ENCODE data around the gene SH3D21.

DNA sequence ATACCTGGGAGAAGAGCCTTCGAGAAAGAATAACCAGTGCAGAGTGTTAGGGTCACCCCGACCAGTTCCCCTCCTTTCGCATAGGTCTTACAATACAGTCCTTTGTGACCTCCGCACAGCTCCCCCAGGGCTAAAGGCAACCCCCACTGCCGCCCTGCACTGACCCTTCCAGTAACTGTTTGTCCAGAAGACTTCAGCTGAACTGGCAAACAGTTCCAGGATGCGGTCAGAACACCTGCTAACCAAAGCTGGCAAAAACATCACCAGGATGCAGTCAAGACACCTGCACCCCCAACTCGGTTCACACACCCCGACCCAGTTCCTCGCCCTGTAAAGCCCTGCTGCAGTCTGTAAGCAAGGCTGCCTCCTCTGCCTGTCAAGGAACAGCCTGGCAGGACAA is 23.6 kb downstream of the SH3D21 start:
- TF ChIP-seq POLR2A (IDR thresholded peaks at IDR 0.05; ENCODE audit: low read depth, low read length) (no peak), JUNB (IDR thresholded peaks at IDR 0.05) (no peak), CTCF (IDR thresholded peaks at IDR 0.05 in 2 of 3, conservative IDR thresholded peaks at IDR 0.05 in 1 of 3; ENCODE audit: control insufficient read depth in 2 of 3, extremely low read depth in 1 of 3, insufficient read depth in 1 of 3, low read depth in 3 of 3, low read length in 3 of 3) (no peak), RAD21 (IDR thresholded peaks at IDR 0.05; ENCODE audit: insufficient read depth, low read depth, low read length) (no peak), YY1 (IDR thresholded peaks at IDR 0.05; ENCODE audit: low read depth, low read length) (no peak), RAD51 (IDR thresholded peaks at IDR 0.05) (no peak)
- TF ChIP-seq, protein P1, sequence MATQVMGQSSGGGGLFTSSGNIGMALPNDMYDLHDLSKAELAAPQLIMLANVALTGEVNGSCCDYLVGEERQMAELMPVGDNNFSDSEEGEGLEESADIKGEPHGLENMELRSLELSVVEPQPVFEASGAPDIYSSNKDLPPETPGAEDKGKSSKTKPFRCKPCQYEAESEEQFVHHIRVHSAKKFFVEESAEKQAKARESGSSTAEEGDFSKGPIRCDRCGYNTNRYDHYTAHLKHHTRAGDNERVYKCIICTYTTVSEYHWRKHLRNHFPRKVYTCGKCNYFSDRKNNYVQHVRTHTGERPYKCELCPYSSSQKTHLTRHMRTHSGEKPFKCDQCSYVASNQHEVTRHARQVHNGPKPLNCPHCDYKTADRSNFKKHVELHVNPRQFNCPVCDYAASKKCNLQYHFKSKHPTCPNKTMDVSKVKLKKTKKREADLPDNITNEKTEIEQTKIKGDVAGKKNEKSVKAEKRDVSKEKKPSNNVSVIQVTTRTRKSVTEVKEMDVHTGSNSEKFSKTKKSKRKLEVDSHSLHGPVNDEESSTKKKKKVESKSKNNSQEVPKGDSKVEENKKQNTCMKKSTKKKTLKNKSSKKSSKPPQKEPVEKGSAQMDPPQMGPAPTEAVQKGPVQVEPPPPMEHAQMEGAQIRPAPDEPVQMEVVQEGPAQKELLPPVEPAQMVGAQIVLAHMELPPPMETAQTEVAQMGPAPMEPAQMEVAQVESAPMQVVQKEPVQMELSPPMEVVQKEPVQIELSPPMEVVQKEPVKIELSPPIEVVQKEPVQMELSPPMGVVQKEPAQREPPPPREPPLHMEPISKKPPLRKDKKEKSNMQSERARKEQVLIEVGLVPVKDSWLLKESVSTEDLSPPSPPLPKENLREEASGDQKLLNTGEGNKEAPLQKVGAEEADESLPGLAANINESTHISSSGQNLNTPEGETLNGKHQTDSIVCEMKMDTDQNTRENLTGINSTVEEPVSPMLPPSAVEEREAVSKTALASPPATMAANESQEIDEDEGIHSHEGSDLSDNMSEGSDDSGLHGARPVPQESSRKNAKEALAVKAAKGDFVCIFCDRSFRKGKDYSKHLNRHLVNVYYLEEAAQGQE (IDR thresholded peaks at IDR 0.05; ENCODE audit: low read depth, low read length): no peak
- TF ChIP-seq, protein P2, sequence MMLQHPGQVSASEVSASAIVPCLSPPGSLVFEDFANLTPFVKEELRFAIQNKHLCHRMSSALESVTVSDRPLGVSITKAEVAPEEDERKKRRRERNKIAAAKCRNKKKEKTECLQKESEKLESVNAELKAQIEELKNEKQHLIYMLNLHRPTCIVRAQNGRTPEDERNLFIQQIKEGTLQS (IDR thresholded peaks at IDR 0.05; ENCODE audit: borderline replicate concordance, extremely low read depth, low read depth, low read length): no peak
